ENCODE data around the gene NUP54.

Gene NUP54, protein sequence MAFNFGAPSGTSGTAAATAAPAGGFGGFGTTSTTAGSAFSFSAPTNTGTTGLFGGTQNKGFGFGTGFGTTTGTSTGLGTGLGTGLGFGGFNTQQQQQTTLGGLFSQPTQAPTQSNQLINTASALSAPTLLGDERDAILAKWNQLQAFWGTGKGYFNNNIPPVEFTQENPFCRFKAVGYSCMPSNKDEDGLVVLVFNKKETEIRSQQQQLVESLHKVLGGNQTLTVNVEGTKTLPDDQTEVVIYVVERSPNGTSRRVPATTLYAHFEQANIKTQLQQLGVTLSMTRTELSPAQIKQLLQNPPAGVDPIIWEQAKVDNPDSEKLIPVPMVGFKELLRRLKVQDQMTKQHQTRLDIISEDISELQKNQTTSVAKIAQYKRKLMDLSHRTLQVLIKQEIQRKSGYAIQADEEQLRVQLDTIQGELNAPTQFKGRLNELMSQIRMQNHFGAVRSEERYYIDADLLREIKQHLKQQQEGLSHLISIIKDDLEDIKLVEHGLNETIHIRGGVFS

GRCh38 chr4:76148142-76148865, at the start of gene NUP54:
TSS of gene NUP54 (minus strand) at chr4:76148397. CDS start at chr4:76148374, 23 bp downstream.
- peak; percentile 96 for DNase-seq (ENCODE audit: low read depth)

DNA sequence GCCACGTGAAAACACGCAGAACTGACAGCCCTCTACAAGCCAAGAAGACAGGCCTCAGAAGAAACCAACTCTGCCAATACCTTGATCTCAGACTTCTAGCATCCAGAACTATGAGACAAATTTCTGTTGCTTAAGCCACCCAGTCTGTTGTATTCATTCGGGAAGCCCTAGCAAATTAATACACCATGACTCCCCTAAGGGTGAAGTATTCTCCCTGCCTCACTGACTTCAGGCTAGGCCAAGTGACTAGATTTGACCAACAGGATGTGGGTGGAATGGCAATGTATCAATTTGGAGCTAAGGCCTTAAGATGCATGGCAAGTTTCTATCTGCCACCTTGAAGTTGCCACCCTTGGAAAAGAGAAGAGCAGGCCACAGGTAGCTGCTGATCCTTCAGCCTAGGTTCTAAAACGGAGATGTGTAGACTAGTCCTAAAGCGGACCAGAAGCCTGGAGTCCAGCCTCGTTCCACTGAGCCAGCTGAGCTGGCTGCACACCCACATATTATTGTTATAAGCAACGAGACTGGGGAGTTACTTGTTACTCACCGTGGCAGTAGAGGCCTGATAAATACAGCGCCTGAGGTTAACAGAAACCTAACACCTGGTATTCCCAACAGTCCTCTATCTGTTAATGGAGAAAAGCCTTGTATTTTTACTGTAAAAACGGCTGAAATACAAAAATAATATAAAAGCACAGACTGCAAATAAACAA, 49.0 kb upstream of the NUP54 start:
- DNase-seq (ENCODE audit: low read depth) = peak; percentile 68

DNA sequence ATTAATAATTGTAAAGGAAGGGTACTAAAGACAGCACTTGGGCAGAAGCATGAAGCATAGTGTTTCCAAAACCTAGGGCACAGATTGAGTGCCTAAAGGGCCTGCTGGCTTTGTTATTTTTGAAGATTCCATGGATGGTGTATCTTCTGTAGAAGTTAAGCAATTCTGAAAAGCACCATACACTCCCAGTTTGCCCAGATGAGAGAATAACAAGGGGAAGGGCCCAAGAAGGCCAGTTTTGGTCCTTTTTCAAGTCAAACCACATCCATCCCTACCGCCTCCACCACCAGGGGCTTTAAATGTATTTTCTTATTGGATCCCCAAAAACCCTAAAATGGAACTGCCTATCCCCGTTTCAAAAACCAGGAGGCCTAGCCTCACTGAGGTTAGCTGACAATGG, 48.2 kb upstream of the NUP54 start:
- no peak for DNase-seq (ENCODE audit: low read depth)

DNA sequence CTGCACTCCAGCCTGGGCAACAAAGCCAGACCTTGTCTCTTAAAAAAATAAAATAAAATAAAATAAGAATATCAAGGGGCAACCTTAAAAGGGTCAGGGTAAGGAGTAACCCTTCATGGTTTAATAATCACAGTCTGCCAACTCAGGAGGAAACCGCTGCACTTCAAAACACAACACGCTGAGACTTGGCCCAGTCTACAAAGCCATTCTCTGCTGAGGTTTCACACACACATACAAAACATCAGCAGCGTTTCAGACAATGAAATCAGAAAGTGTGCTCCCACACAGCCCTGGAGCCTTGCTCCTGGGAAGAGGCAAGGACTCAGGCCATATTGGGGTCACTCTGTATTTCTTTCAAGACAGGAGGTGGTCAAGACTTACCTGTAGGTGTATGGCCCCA, 47.1 kb upstream of the NUP54 start:
- DNase-seq (ENCODE audit: low read depth) = no peak

GRCh38 chr4:76194325-76194724, 46.1 kb upstream of the NUP54 start:
- DNase-seq (ENCODE audit: low read depth) = peak; percentile 96

- no peak for DNase-seq (ENCODE audit: low read depth)
Observed at GRCh38 chr4:76192236-76192635, 44.0 kb upstream of the NUP54 start.

DNA sequence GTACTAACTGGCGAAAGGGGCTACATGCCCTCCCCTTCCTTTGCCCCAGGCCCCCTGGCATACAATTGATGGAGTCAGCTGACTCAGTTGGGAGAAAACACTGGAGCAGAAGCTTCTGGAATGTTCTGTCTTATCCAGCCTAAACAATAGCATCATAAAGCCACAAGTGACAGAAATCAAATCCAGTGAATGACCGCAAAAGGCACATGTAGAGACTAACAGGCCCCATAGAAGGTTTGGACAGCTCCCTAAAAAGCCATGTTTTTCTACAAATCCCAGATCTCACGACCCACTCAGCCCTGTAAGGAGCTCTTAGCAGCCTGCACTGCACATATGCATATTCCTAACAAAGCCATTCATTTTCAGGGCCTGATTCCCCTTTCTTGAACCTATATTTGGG, 40.4 kb upstream of the NUP54 start:
- DNase-seq (ENCODE audit: low read depth) = no peak

- no peak for DNase-seq (ENCODE audit: low read depth)
Observed at GRCh38 chr4:76188149-76188548, 40.0 kb upstream of the NUP54 start.

GRCh38 chr4:76187152-76187551, 39.0 kb upstream of the NUP54 start:
- DNase-seq (ENCODE audit: low read depth) = no peak

GRCh38 chr4:76182463-76182862, 34.3 kb upstream of the NUP54 start:
- DNase-seq (ENCODE audit: low read depth) = no peak

GRCh38 chr4:76179398-76180318, 31.5 kb upstream of the NUP54 start:
- DNase-seq (ENCODE audit: low read depth) = peak; percentile 84

GRCh38 chr4:76178296-76178695, 30.1 kb upstream of the NUP54 start:
- DNase-seq (ENCODE audit: low read depth) = no peak

DNA sequence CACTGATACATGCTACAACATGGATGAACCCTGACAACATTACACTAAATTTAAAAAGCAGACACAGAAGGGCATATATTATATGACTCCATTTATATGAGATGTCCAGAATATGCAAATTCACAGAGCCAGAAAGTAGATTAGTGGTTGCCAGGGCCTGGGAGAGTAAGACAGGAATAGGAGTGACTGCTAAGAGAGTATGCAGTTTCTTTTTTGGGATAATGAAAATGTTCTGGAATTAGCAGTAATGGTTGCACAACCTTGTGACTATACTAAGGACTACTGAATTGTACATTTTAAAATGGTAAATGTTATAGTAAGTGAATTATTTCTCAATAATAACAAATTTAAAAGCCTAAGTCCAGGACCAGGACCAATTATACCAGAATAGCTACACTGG, 29.5 kb upstream of the NUP54 start:
- no peak for DNase-seq (ENCODE audit: low read depth)

- DNase-seq (ENCODE audit: low read depth) = no peak
Observed at GRCh38 chr4:76175336-76175735, 27.1 kb upstream of the NUP54 start.

GRCh38 chr4:76174216-76174615, 26.0 kb upstream of the NUP54 start:
- DNase-seq (ENCODE audit: low read depth) = no peak

DNA sequence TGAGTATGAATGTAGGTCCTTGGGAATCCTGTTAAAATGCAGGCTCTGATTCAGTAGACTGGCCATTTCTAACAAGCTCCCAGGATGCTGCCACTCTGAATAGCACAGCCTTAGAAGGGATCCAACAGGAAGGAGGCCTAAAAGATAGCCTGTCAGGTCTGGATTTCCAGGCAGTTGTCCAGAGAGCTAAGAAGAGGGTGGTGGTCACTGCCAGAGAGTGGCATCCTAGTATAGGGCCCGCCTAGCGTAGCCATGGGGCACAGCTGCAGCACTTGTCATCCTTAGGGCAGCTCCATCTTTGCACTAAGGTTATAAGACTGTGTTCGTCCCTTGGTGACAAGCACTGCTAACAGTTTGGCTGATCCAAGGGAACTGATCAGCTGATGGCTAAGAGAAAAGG, 20.5 kb upstream of the NUP54 start:
- no peak for DNase-seq (ENCODE audit: low read depth)

- DNase-seq (ENCODE audit: low read depth) = no peak
Observed at GRCh38 chr4:76166480-76166879, 18.3 kb upstream of the NUP54 start.

DNA sequence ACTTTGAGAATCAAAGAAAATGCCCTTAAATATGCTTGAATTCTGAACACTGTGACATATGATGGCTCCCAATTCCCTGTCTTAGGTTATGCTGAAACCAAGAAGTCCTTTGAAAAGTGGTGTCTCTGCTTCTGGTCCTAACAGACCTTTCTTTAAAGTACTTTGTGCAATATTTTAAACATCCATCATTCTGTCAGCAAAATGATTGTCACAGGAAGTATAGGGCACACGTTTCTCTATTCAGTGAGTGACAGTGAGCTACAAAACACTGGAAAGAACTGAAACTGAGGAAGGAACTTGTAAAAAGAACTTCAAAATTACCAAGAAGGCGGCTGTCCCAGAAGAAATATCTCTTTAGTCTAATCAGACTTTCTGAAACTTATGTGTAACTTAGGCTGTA, 12.2 kb upstream of the NUP54 start:
- no peak for DNase-seq (ENCODE audit: low read depth)

DNA sequence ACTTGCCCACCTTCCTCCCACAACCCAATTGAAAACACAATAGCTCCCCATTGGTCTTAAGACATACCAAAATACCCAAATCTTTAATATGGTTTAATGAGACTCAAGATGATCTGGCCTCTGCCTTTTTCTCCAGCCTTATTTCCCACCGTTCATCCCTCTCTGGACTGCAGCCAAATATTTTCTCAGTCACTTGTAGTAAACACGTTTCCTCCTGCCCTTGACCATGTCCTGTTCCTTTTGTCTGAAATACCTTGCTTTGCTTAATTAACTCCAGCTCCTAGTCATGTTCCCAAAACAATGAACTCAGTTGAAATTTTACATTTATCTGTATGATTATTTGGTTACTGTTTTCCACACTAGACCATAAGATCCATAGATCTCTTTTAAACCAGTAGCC, 8.4 kb upstream of the NUP54 start:
- no peak for DNase-seq (ENCODE audit: low read depth)

DNA sequence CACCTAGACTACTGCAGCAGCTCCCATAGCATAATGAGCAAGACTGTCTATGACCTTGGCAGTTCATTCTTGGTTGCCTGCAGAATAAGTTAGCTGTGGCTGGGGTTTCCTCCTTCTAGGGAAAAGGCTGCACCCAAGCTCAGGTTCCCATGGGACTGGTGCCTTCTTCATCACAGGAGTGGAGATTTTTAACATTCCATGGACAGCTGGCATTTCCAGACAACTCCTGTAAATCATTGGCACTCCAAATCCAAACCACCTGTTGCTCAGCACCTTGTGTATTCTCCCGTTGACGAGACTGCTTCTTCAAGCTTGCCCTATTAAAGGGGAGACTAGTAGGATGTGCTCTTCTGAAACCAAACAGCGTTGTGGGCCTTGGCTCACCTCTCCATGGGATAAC, 7.8 kb upstream of the NUP54 start:
- DNase-seq (ENCODE audit: low read depth) = no peak

- no peak for DNase-seq (ENCODE audit: low read depth)
Observed at GRCh38 chr4:76153356-76153755, 5.2 kb upstream of the NUP54 start.

Data from ELR (cell line).